Spleen (tissue), 7 donors: ENCODE results near the gene DPYSL4.

ENCODE experiments used
- POLR2A ChIP-seq, 3 donors: fragments of 450-650 bp; IDR thresholded peaks; one replicate each; pipeline ENCODE4 v1.5.1; 2017; ENCODE audit warnings: antibody characterized with exemption in 3 of 3, mild to moderate bottlenecking in 1 of 3
- POLR2AphosphoS5 ChIP-seq, 3 donors: sonication (generic); formaldehyde crosslinking; IDR thresholded peaks; one replicate each; pipeline ENCODE4 v1.5.1; 2017; ENCODE audit warnings: antibody characterized with exemption in 3 of 3
- TF ChIP-seq, protein P1 (sequence below), 11 experiments: fragments of 200-600 bp in 7 of 11; fragments of 450-650 bp in 4 of 11; sonication (generic) in 4 of 11; IDR thresholded peaks in 8 of 11; conservative IDR thresholded peaks in 3 of 11; 1 replicate in 7 of 11; 2 replicates in 4 of 11; pipeline versions ENCODE4 v1.4.0 to v1.8.0; 2016 to 2021; ENCODE audit warnings: antibody characterized with exemption in 11 of 11, inconsistent platforms in 4 of 11, mild to moderate bottlenecking in 1 of 11
- donor health status: DM: no; HTN: no; CAD: no; lungs with moderate emphysema.
- donor health status: DM: no; HTN: no; CAD: no.
- donor health status: DM: no; HTN: no; CAD: no.

DNA sequence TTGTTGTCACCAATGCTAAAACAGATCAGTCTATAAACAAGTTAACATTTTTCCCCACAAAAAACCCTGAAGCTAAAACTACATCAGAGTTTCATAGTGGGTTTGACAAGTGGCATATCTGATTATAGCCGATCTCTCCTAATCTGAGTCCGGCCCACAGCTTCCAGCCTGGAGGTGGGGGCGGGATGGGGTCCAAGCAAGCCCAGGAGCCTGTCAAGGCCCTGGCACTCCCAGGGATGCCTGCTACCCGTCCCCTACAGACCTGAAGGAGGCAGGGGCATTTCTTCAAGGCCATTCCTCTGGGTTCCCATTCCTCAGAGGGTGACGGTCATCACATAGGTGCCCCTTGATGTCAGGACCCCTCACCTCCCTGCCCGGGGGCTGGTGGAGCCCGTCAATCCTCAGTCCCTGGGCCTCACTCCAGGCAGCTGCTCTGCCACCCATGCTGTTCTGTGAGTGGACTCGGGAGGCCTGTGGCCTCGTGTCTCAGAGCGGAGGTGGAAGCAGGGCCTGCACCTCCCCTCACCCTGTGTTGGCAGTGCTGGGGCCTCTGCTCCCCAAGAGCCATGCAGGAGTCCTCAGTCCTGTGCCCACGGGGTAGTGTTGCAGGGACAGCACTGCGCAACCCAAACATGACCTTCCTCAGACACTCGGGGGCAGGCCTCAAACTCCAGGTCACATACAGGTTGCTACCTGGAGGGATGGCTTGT, 8.8 kb downstream of the DPYSL4 start:
- TF ChIP-seq POLR2A (IDR thresholded peaks at IDR 0.05) (no peak), POLR2AphosphoS5 (IDR thresholded peaks at IDR 0.05) (no peak)
- TF ChIP-seq, protein P1, sequence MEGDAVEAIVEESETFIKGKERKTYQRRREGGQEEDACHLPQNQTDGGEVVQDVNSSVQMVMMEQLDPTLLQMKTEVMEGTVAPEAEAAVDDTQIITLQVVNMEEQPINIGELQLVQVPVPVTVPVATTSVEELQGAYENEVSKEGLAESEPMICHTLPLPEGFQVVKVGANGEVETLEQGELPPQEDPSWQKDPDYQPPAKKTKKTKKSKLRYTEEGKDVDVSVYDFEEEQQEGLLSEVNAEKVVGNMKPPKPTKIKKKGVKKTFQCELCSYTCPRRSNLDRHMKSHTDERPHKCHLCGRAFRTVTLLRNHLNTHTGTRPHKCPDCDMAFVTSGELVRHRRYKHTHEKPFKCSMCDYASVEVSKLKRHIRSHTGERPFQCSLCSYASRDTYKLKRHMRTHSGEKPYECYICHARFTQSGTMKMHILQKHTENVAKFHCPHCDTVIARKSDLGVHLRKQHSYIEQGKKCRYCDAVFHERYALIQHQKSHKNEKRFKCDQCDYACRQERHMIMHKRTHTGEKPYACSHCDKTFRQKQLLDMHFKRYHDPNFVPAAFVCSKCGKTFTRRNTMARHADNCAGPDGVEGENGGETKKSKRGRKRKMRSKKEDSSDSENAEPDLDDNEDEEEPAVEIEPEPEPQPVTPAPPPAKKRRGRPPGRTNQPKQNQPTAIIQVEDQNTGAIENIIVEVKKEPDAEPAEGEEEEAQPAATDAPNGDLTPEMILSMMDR (IDR thresholded peaks at IDR 0.05 in 8 of 11, conservative IDR thresholded peaks at IDR 0.05 in 3 of 11) = no peak
